Right ventricle myocardium superior (tissue), 1 donor: ENCODE results near the gene TCTA. TPM values are rescaled to one million over a fixed set of nuclear protein-coding genes. Genes with fewer than 3 reads are reported as not detected.
A peak's percentile ranks its signal among the peaks of the same experiment; 100 is the strongest.

Experiments
- ATAC-seq: fragments of 200-7000 bp; cut with Tn5 transposase; one replicate; pipeline ENCODE4 v1.9.1; 2020; ENCODE audit warnings: mild to moderate bottlenecking; ENCODE audit not compliant: poor library complexity
- DNase-seq: peaks from one replicate; pipeline ENCODE4 v3.0.0-alpha.2; 2020
- intact Hi-C: fragments of 100-400 bp; cut with DNase I; formaldehyde crosslinking; loops from one replicate; pipeline ENCODE4 v1.11.2; 2022
- total RNA-seq: library from RNA; stranded (reverse); fragmentation: NEBNext Ultra II Directional; extraction: Animal tissue kit (Norgen Biotek cat#: 25700); gene quantifications from one replicate; pipeline ENCODE4 v1.2.1, GENCODE V29; 2021
- donor health status: DM: no; HTN: yes; CAD: no; lungs with severe emphysema.

The TCTA gene
- total RNA-seq, 1 donor from 2014 or later: 13.4 TPM

GRCh38 chr3:49406571-49407565, 5.4 kb upstream of the TCTA start:
- DNase-seq (peak; percentile 33), ATAC-seq (no peak)
- intact Hi-C loops: no loop called here

DNA sequence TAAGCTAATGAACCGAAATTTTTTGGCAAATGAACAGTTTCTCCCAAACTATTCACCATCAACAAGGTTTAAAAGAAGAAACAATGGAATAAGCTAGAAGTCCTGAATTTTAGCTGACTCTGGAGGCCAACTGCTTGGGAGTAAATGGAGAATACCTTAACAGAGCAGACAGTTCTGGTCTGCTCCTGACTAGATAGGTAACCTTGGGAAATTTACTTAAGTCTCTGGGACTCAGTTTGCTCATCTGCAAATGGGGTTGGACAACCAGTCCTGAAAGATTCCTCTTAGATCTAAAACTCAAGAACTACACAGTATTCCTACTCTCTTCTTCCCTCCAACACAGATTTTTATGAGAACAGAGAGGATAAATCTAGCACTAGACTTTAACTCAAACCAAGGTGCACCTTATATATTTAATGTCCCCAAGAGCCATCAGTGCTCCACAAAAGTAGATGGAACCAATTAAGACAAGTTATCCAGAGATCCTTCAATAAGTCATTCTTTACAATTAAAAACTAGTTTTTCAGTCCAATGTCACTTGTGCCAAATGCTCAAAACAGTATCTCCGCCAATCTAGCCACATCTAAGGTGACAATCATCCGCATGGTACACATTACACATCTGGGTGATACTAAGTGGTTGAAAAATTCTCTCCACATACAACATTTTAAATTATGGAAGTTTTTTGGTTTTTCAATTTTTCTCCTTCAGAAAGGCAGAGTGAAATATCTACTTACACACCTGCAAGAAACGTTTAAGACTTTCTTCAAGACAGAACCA, 2.0 kb upstream of the TCTA start:
- intact Hi-C loops: loop anchor here (5.0 kb wide), 1 partner anchor 53 kb away; the partner anchor contains the start of gene GPX1
- ATAC-seq: no peak
- DNase-seq: no peak

DNA sequence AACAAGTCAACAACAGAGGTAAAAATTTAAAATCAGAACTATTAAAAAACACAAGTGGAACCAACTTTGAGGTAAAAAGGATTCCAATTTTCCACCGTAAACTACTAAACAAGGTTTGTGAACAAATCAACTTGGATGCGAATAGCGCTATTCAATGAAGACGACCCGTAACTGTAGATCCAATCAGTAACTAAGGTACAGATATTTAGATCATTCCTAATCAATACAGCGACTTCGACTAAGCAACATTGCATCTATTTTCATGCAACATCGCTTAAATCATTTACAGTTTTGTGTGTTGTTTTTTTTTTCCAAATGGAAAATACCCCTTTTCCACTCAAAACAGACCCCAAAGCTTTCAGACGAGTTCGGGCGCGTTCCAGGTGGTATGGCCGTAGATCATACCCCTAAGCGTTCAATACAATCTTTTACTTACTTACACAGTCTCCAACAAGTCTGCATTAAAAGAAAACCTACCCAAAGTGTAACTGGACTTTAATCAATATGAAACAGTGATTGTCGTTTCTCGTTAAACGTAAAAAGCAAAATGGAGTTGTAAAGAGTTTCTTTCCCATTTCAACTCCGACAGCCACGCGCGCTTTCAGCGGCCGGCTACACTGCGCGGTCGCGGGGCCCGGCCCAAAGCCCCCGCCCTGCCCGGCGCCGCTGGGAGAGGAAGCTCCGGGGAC, 1.2 kb upstream of the TCTA start:
- intact Hi-C loops: loop anchor here (5.0 kb wide), 1 partner anchor 54 kb away; the partner anchor contains the start of gene GPX1
- no peak for ATAC-seq
- no peak for DNase-seq

DNA sequence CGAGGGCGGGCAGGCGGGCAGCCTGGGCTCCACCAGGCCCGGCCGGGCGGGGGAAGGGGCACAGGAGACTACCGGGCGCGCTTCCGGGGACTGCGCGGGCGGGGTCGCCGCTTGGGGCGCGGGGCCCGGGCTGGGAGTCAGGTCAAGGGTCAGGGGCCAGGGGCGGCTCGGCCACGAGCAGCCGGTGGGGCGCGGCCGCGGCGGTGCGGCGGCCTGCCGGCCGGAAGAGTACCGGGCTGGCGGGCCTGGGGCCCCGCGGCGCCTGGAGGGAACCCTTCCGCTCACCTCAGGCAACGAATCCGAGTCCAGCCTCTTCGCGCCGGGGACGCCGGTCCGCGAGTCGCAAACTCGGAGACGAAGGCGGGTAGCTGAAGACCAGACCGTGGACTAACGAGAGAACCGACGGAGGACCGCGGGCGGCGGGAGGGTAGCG, 672 bp upstream of the TCTA start:
- intact Hi-C loops: loop anchor here (5.0 kb wide), 1 partner anchor 54 kb away; the partner anchor contains the start of gene GPX1
- DNase-seq (peak; percentile 78), ATAC-seq (peak; percentile 32)

DNA sequence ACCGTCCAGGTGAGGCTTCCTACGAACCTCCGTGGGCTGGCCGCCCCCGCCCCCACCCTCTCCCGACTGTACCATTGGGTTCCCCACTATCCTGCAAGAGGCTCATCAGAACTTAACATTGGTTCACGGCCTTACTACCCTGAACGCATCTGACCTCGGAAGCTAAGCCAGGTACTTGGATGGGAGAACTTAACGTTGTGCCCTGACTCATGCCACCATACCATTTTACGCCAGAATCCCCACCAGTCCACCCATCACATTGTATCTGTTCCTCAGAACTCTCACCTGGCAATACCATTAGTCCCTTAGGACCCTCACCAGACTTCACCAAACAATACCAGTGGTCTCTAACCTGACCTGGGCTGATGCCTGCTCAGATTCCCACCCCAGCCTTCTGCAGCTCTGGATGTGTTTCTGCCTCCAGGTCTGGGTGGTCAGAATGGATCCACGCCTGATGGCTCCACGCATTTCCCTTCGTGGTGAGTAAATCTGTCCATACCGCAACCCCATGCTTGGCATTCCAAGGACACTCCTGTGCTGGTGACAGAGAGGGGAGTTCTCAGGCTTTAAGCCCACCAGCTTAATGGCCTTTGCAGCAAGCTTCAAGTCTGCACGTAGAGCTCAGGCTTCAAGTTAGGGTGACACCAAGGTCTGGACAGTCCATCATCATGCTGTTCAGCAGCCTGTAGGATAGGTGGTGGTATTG, 562 bp downstream of the TCTA start:
- DNase-seq (peak; percentile 29), ATAC-seq (no peak)
- intact Hi-C loops: loop anchor here (5.0 kb wide), 1 partner anchor 55 kb away; the partner anchor contains the start of gene GPX1

DNA sequence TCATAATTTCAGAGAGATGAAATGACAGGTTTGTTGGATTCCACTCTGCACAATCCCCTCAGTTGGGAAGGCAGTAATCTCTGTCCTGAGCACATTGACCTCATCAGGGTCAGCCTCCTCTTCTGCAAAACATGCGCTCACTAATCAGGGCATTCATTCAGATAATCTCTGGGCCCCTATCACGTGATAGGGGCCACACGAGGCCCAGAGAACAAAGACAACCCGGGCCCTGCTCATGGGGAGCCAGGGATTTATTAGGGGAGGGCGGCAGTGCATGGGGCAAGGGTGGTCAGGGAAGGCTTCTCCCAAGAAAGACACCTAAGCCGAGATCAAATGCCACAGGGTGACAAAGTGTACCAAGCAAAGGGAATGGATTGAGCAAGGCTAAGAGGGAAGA, 1.1 kb downstream of the TCTA start:
- DNase-seq: peak; percentile 22
- ATAC-seq: no peak
- intact Hi-C loops: loop anchor here (5.0 kb wide), 1 partner anchor 56 kb away; the partner anchor contains the start of gene GPX1

GRCh38 chr3:49414753-49415152, 2.5 kb downstream of the TCTA start:
- intact Hi-C loops: loop anchor here (5.0 kb wide), 1 partner anchor 57 kb away; the partner anchor contains the start of gene GPX1
- ATAC-seq (no peak), DNase-seq (peak; percentile 13)

DNA sequence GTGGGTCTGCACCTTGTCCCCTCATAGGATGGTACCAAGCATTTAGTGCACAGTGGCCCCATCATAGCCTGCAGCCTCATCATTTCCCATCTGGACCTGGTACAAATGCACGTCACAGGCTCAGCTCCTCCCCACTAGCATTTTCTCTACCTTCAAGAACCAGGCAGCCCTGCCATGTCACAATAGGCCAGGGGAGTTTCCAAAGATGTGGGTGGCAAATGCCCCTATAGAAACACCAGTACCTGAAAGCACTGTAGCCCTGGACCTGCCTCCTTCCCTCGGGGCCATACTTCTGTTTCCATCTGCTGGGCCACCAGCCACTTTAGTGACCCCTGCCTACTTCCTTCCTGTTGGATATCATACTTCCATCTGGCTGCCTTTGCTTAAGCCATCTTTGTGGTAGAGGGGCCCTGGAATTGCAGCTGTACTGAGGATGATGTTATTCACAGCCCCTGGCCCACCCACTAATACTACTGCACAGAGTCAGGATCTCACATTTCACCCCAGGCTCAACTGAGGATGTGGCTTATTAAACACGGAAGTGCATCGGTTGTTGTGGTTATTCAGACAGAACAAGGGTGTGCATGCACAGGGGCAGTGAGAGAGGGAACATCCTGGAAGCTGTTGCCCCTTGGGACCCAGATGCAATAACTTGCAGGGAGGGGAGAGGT, 3.8 kb downstream of the TCTA start:
- peak; percentile 35 for DNase-seq
- ATAC-seq: no peak
- intact Hi-C loops: no loop called here

DNA sequence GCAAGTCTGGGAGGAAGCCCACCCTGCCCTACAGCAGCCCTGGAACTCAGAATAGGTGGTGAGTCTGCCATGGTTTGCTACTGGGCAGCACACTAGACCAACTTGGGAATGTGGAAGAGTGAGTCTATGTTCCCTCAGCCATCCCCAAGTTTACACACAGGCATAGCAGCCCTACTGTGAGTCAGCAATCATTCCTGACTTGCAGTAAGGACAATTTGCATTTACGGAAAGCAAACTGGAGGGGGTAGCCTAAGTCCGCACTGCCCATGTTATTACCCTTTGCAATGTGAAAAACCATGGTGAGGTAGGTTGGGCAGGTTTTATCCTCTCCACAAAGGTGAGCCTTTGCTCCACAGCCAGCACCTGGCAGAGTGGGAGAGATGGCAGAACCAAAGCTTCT, 4.6 kb downstream of the TCTA start:
- ATAC-seq: no peak
- intact Hi-C loops: no loop called here
- DNase-seq: no peak

DNA sequence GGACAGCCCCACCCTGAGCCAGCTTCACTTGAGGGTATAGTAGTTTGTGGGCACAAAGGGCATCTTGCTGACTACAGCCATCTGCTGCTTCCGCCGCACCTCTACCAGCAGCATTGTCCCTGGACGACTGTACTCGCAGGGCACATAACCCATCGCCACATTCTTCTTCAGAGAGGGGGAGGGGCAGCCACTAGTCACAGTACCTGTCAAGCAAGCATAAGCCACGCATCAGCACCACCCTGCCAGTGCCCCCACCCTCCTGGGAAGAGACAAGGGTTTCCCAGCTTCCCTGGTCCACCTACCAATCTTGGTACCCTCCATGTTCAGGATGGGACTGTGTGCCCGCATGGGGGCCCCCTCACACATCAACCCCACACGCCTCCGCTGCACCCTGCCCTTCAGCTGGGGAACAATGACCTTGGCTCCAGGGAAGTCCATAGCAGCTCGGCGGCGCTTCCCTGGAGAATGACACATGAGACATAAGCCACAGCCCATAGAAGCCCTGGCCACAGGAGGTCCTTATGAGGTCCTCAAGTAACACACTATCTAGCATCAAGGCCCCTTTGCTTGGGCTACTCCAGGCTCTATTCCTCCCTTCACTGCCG, 5.4 kb downstream of the TCTA start:
- no peak for ATAC-seq
- intact Hi-C loops: no loop called here
- DNase-seq: peak; percentile 42

GRCh38 chr3:49421890-49422378, 9.7 kb downstream of the TCTA start:
- DNase-seq: no peak
- intact Hi-C loops: no loop called here
- ATAC-seq: peak; percentile 40

DNA sequence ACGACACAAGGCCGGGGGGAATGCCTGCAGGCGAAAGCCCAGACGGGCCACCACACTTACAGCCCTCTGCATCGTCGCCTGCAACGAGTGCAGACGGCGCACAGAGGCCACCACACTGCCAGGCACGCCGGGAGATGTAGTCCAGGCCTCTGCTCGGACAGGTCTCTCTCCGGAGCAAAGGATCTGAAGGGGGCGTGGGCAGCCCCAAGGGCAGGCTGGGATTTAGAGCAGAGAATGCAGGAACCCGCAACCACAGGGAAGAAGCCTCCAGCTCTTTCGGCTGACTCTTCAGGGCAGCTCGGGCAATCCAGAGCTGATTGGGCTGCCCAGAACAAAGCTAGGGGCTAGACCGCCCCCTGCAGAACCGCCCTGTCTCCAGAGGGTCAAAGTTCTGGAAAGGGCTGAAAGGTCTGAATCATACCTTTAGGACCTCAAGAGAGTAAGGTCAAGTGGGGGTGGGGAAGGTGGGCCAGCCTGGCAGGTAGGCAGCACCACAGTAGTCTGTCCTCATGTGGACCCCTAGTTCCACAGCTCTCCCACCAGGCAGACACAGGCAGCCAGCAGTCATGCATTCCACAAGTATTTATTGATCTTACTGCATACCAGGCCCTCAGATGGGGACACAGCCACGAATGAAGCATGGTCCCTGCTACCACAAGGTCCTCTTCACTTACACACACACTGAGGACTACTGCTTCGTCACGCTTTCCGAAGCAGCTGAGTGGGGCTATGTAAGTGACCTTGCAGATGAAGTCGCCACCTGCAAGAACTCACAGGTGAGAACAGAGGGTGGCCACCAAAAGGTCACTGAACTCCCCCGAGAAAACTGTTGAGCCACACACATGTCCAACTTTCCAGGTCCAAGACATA, 10.4 kb downstream of the TCTA start, which contains the start of gene AMT:
Gene AMT (minus strand): TSS at position 95 of the 870 bp plus-strand sequence. CDS start 23 bp downstream, at position 72.
- DNase-seq (peak; percentile 79), ATAC-seq (peak; percentile 84)
- intact Hi-C loops: no loop called here

DNA sequence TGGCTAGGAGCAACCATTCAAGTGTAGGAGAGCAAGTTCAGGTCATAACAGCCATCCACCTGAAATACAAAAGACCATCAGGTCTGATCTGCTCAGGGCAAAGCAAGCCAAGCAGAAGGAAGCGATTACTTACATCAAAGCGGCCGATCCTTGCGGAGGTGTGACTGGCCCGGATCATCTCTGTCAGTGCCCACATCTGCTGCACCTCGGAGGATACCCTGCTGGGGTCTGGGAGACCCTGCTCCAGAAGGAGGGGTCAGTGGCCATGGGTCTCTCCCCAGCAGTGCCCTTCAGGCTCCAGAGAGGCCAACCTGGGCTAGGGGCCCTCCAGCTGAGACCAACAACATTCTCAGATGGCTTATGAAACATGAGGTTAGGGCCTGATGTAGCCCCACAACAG, 12.6 kb downstream of the TCTA start:
- intact Hi-C loops: no loop called here
- DNase-seq (no peak), ATAC-seq (no peak)

GRCh38 chr3:49427586-49427985, 15.4 kb downstream of the TCTA start:
- DNase-seq (no peak), ATAC-seq (no peak)
- intact Hi-C loops: no loop called here

GRCh38 chr3:49428752-49429080, 16.5 kb downstream of the TCTA start:
- peak; percentile 3 for ATAC-seq
- intact Hi-C loops: no loop called here

GRCh38 chr3:49434731-49435130, 22.5 kb downstream of the TCTA start:
- DNase-seq (no peak), ATAC-seq (no peak)
- intact Hi-C loops: no loop called here

More at GRCh38 chr3:49428752-49429080, 16.5 kb downstream of the TCTA start:
- DNase-seq: no peak
